ENCODE data around the gene GSTM5. TPM values are rescaled to one million over a fixed set of nuclear protein-coding genes. Genes with fewer than 3 reads are reported as not detected.
"Not testable (repeated sequence)": the region's sequence is repeated elsewhere in the genome, so short reads cannot be mapped to it uniquely, and the experiment has no call there.

Gene GSTM5
- under 1 TPM in 1 of 2 experiments, not detected in 1; 0.06 TPM for total RNA-seq

DNA sequence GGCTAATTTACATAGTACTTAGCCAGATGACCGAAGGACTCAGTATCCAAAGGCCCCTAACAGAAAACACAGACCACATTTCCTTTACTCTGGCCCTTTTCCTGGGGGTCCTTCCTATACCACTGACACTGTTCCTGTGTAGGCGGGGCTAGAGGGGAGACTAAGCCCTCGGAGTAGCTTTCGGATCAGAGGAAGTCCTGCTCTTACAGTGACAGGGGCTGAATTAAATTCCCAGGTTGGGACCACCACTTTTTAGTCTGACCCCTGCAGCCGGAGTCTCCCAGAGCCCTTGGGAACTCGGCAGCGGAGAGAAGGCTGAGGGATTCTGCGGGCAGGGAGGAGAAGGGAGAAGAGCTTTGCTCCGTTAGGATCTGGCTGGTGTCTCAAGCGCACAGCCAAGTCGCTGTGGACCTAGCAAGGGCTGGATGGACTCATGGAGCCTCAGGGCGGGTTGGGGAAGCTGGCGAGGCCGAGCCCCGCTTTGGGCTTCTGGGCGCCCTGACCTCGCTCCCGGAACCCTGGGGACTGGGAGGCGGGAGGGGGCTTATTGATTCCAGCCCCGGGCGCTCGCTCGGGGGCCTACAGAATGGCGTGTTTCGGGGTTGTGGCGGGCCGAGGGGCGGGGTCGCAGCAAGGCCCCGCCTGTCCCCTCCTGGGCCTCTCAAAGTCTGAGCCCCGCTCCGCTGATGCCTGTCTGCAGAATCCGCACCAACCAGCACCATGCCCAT is at the start of gene GSTM5:
Gene GSTM5, plus strand, starts transcription at position 659 of the 728 bp plus-strand sequence. Its CDS starts 62 bp downstream, at position 721.
- not testable (repeated sequence) for H3K9me3 Mint-ChIP-seq, H3K4me1 Mint-ChIP-seq, H3K4me3 Mint-ChIP-seq

GRCh38 chr1:109664671-109665070 is 47.4 kb upstream of the GSTM5 start:
- H3K27me3 Mint-ChIP-seq: no peaks in the 10 kb centered on the region
- peaks cover 2% of the 10 kb centered on the region for H3K36me3 Mint-ChIP-seq
- no peak for DNase-seq
- H3K27ac Mint-ChIP-seq: no peak overlapping the region
- H3K4me3 Mint-ChIP-seq: no peak overlapping the region
- H3K4me1 Mint-ChIP-seq: peaks cover 14% of the 10 kb centered on the region
- no peaks in the 10 kb centered on the region for H3K9me3 Mint-ChIP-seq

More for the DNA sequence above, at the start of gene GSTM5:
- H3K36me3 Mint-ChIP-seq, DNase-seq, H3K27ac Mint-ChIP-seq, H3K27me3 Mint-ChIP-seq: not testable (repeated sequence)

DNA sequence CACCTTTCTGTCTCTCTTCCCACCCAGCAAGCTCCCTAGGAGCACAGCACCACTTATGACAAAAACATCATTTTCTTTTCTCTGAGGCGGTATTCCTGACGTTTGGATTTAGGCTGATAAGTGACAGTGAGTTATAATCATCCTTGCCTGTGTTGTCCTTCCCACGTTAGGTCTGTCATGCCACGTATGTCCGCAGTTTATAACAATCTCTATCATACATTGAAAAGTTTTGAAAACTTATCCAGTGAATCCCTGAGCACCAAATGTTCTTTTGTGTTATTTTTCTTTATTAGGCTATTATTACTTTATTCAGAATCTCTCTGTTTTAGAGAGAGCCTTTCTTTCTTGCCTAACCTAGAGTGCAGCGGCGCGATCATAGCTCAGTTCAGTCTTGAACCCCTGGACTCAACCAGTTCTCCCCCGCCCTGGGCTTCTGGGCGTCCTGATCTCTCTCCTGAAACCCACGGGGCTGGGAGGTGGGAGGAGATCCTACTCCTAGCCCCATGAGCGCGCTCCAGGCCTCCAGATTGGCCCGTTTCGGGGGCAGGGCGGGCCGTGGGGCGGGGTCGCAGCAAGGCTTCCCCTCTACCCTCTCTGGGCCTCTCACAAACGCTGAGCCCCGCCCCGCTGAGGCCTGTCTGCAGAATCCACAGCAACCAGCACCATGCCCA is 44.5 kb upstream of the GSTM5 start, which contains the start of gene GSTM2:
Gene GSTM2, plus strand, starts transcription at position 606 of the 671 bp plus-strand sequence. Its CDS starts 59 bp downstream, at position 665.
- peaks cover 2% of the 10 kb centered on the region for H3K36me3 Mint-ChIP-seq
- H3K4me1 Mint-ChIP-seq: peaks cover 16% of the 10 kb centered on the region
- peak; percentile 86 for DNase-seq
- no peak within 1 kb of the TSS for H3K27ac Mint-ChIP-seq
- H3K9me3 Mint-ChIP-seq: no peaks in the 10 kb centered on the region
- H3K4me3 Mint-ChIP-seq: peak within 1 kb of the TSS; percentile 79
- no peaks in the 10 kb centered on the region for H3K27me3 Mint-ChIP-seq

DNA sequence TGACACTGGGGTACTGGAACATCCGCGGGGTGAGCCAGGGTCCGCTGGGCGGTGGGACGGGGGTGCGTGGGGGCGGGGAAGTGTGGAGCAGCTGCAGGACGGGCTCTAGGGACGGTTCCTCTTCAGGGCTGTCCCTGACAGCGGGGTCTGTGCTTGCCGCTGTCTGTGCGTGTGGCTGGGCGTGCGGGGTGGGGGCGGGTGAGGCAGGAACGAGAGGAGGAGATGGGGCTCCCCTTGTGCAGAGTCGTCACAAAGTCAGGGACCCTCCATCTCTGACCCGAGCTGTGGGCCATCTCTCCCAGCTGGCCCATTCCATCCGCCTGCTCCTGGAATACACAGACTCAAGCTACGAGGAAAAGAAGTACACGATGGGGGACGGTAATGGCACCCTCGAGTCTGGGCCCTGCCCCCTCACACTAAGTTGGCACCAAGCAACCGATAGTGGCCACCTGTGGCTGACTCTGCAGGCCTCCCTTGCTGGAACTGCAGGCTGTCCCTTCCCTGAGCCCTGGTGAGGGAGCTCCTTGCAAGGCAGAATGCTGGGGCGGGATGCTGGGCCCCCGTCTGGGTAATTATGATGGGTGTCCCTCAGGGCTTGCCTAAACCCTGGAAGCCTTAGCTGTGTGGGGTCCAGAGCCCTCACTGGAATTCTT is 43.8 kb upstream of the GSTM5 start:
- DNase-seq: no peak
- Mint-ChIP-seq H3K36me3 (peaks cover 2% of the 10 kb centered on the region), H3K4me3 (peak overlapping the region; percentile 79), H3K9me3 (no peaks in the 10 kb centered on the region), H3K4me1 (peaks cover 16% of the 10 kb centered on the region), H3K27ac (no peak overlapping the region), H3K27me3 (no peaks in the 10 kb centered on the region)

DNA sequence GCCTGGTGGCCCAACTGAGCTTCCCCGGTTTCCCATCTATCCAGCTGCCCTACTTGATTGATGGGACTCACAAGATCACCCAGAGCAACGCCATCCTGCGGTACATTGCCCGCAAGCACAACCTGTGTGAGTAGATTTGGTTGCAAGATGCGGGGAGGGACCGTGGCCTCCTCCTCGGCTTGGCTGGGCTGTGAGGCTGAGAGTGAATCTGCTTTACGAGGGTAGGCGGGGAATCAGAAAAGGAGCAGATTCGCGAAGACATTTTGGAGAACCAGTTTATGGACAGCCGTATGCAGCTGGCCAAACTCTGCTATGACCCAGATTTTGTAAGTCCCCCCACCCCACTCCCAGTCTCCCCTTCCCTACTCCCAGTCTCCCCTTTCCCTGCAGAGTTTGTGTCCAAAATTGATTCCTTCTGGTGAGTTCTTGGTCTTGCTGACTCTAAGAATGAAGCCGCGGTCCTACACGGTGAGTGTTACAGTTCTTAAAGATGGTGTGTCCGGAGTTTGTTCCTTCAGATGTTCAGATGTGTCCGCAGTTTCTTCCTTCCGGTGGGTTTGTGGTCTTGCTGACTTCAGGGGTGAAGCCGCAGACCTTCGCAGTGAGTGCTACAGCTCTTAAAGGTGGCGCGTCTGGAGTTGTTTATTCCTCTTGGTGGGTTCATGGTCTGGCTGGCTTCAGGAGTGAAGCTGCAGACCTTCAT is 42.7 kb upstream of the GSTM5 start:
- Mint-ChIP-seq H3K27ac (peak overlapping the region; percentile 7), H3K36me3 (peaks cover 2% of the 10 kb centered on the region), H3K4me1 (peaks cover 16% of the 10 kb centered on the region), H3K4me3 (peak overlapping the region; percentile 44), H3K9me3 (no peaks in the 10 kb centered on the region), H3K27me3 (no peaks in the 10 kb centered on the region)
- DNase-seq: no peak

GRCh38 chr1:109669949-109670302 is 42.1 kb upstream of the GSTM5 start:
- Mint-ChIP-seq H3K4me1 (peaks cover 16% of the 10 kb centered on the region), H3K27ac (peak overlapping the region; percentile 7)
- not testable (repeated sequence) for H3K9me3 Mint-ChIP-seq, H3K4me3 Mint-ChIP-seq, DNase-seq, H3K36me3 Mint-ChIP-seq, H3K27me3 Mint-ChIP-seq

- peaks cover 2% of the 10 kb centered on the region for H3K36me3 Mint-ChIP-seq
- no peaks in the 10 kb centered on the region for H3K9me3 Mint-ChIP-seq
- no peaks in the 10 kb centered on the region for H3K27me3 Mint-ChIP-seq
- DNase-seq: no peak
- no peak overlapping the region for H3K4me3 Mint-ChIP-seq
- no peak overlapping the region for H3K27ac Mint-ChIP-seq
- peaks cover 16% of the 10 kb centered on the region for H3K4me1 Mint-ChIP-seq
Observed at GRCh38 chr1:109671067-109671466, 41.0 kb upstream of the GSTM5 start.

DNA sequence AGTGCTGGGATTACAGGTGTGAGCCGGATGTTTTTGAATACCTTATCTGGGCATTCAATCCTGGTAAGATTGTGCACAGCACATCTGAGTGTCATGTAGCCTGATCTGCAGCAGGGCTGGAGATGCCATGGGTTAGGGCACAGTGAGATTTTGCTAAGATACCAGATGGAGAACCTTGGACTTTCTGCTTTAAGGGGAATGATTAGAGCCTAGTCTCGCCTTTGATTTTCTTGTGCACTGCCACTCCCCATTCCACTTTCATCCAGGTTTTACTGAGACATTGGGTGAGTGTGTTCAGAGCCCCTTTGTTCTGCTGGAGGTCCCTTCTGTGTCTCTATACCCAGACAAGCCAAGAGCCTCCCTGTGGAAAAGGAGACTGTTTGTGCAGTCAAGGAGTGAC is 38.2 kb upstream of the GSTM5 start:
- not testable (repeated sequence) for H3K9me3 Mint-ChIP-seq, H3K36me3 Mint-ChIP-seq, DNase-seq, H3K4me3 Mint-ChIP-seq, H3K27me3 Mint-ChIP-seq, H3K27ac Mint-ChIP-seq, H3K4me1 Mint-ChIP-seq

GRCh38 chr1:109676683-109677381 is 35.2 kb upstream of the GSTM5 start:
- H3K27ac Mint-ChIP-seq, DNase-seq, H3K4me1 Mint-ChIP-seq, H3K36me3 Mint-ChIP-seq, H3K27me3 Mint-ChIP-seq, H3K4me3 Mint-ChIP-seq, H3K9me3 Mint-ChIP-seq: not testable (repeated sequence)

DNA sequence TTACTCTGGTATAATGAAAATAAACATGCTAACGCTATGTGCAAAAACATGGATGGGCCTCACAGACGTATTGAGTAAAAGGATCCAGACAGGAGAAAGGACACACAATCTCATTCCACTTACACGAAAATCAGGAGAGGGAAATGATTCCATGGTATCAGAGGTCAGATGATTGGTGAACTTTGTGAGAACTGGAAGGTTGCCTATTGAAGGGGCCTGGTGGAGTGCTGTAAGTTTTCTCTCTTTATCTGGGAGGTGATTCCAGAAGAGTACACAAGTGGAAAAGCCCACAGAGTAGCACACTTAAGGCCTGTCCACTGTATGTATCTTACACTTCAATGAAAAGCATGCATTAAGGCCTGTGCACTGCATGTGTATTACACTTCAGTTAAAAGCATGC is 34.6 kb upstream of the GSTM5 start:
- H3K4me3 Mint-ChIP-seq: no peak overlapping the region
- no peaks in the 10 kb centered on the region for H3K9me3 Mint-ChIP-seq
- no peak overlapping the region for H3K27ac Mint-ChIP-seq
- H3K27me3 Mint-ChIP-seq: no peaks in the 10 kb centered on the region
- H3K4me1 Mint-ChIP-seq: no peaks in the 10 kb centered on the region
- no peak for DNase-seq
- H3K36me3 Mint-ChIP-seq: no peaks in the 10 kb centered on the region

GRCh38 chr1:109678637-109679036 is 33.4 kb upstream of the GSTM5 start:
- H3K27ac Mint-ChIP-seq, H3K9me3 Mint-ChIP-seq, DNase-seq, H3K4me3 Mint-ChIP-seq, H3K27me3 Mint-ChIP-seq, H3K4me1 Mint-ChIP-seq, H3K36me3 Mint-ChIP-seq: not testable (repeated sequence)

- H3K27ac Mint-ChIP-seq, DNase-seq, H3K9me3 Mint-ChIP-seq, H3K4me1 Mint-ChIP-seq, H3K27me3 Mint-ChIP-seq, H3K36me3 Mint-ChIP-seq, H3K4me3 Mint-ChIP-seq: not testable (repeated sequence)
Observed at GRCh38 chr1:109684777-109685176, 27.3 kb upstream of the GSTM5 start.

- not testable (repeated sequence) for H3K4me1 Mint-ChIP-seq, H3K4me3 Mint-ChIP-seq, H3K27ac Mint-ChIP-seq, H3K36me3 Mint-ChIP-seq, H3K9me3 Mint-ChIP-seq, H3K27me3 Mint-ChIP-seq, DNase-seq
Observed at GRCh38 chr1:109685399-109685798, 26.7 kb upstream of the GSTM5 start.

- not testable (repeated sequence) for H3K27ac Mint-ChIP-seq, H3K36me3 Mint-ChIP-seq, H3K27me3 Mint-ChIP-seq, H3K4me3 Mint-ChIP-seq, H3K4me1 Mint-ChIP-seq, DNase-seq, H3K9me3 Mint-ChIP-seq
Observed at GRCh38 chr1:109685890-109686289, 26.2 kb upstream of the GSTM5 start.

DNA sequence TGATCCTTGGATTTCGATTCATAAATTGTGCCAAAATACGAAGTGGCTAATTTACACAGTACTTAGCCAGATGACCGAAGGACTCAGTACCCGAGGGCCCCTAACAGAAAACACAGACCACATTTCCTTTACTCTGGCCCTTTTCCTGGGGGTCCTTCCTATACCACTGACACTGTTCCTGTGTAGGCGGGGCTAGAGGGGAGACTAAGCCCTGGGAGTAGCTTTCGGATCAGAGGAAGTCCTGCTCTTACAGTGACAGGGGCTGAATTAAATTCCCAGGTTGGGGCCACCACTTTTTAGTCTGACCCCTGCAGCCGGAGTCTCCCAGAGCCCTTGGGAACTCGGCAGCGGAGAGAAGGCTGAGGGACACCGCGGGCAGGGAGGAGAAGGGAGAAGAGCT is 24.9 kb upstream of the GSTM5 start:
- H3K27me3 Mint-ChIP-seq, DNase-seq, H3K4me1 Mint-ChIP-seq, H3K4me3 Mint-ChIP-seq, H3K36me3 Mint-ChIP-seq, H3K9me3 Mint-ChIP-seq, H3K27ac Mint-ChIP-seq: not testable (repeated sequence)
